Smooth muscle cell (in vitro differentiated cells): ENCODE data around the gene AIP. TPM values are rescaled to one million over a fixed set of nuclear protein-coding genes. Genes with fewer than 3 reads are reported as not detected.

Source experiments
- DNase-seq: peaks from one replicate; lab custom pipeline; 2025; ENCODE audit not compliant: unreplicated experiment; lab: John Stamatoyannopoulos, UW
- H2AFZ ChIP-seq: fragments of 200-600 bp; sonication (generic); 2 replicates; pipeline ENCODE4 v1.6.0; 2016; ENCODE audit warnings: antibody characterized with exemption, low read depth, mild to moderate bottlenecking
- H3F3A ChIP-seq: fragments of 200-600 bp; sonication (generic); 2 replicates; pipeline ENCODE4 v1.6.0; 2017; ENCODE audit warnings: antibody characterized with exemption, low read depth
- H3K27ac ChIP-seq: fragments of 200-600 bp; sonication (generic); 2 replicates; pipeline ENCODE4 v1.5.1; 2016; ENCODE audit warnings: low read depth, mild to moderate bottlenecking
- H3K27me3 ChIP-seq: fragments of 200-600 bp; sonication (generic); 2 replicates; pipeline ENCODE4 v1.6.1; 2016; ENCODE audit warnings: low read depth, mild to moderate bottlenecking
- H3K36me3 ChIP-seq: fragments of 200-600 bp; sonication (generic); 2 replicates; pipeline ENCODE4 v1.5.1; 2016; ENCODE audit warnings: low read depth
- H3K4me1 ChIP-seq: fragments of 200-600 bp; sonication (generic); 2 replicates; pipeline ENCODE4 v1.5.1; 2016; ENCODE audit warnings: low read depth
- H3K4me2 ChIP-seq: fragments of 200-600 bp; sonication (generic); 2 replicates; pipeline ENCODE4 v1.6.0; 2016; ENCODE audit warnings: mild to moderate bottlenecking
- H3K4me3 ChIP-seq: fragments of 200-600 bp; sonication (generic); 2 replicates; pipeline ENCODE4 v1.5.1; 2016; ENCODE audit warnings: mild to moderate bottlenecking
- H3K79me2 ChIP-seq: fragments of 200-600 bp; sonication (generic); 2 replicates; pipeline ENCODE4 v1.6.0; 2016; ENCODE audit warnings: low read depth, mild to moderate bottlenecking
- H3K9ac ChIP-seq: fragments of 200-600 bp; sonication (generic); 2 replicates; pipeline ENCODE4 v1.6.0; 2016; ENCODE audit warnings: low read depth
- H3K9me3 ChIP-seq: fragments of 200-600 bp; sonication (generic); replicated peaks from 2 replicates; pipeline ENCODE4 v1.5.1; 2016; ENCODE audit warnings: low read depth
- H4K20me1 ChIP-seq: fragments of 200-600 bp; sonication (generic); 2 replicates; pipeline ENCODE4 v1.6.0; 2016; ENCODE audit warnings: low read depth
- CTCF ChIP-seq: fragments of 200-600 bp; sonication (generic); IDR thresholded peaks from 2 replicates; pipeline ENCODE4 v1.5.1; 2017; ENCODE audit warnings: borderline replicate concordance, mild to moderate bottlenecking, antibody characterized with exemption; ENCODE audit not compliant: insufficient read depth, poor library complexity, severe bottlenecking
- WGBS: methylation state at CpG from one replicate; pipeline ENCODE4 v1.1.7; 2016; ENCODE audit warnings: low lambda C conversion rate; 5-methylcytosine and 5-hydroxymethylcytosine counted together
- polyA plus RNA-seq: library from polyadenylated mRNA; unstranded; fragments of >200 nt; fragmentation: Nextera tagmentation; extraction: Ambion mirVana; gene quantifications from 2 replicates; pipeline ENCODE4 v1.2.1, GENCODE V29; 2016
- total RNA-seq: library from RNA; depleted of rRNA; stranded (reverse); fragments of >200 nt; gene quantifications from 2 replicates; pipeline ENCODE4 v1.2.3, GENCODE V29; 2014

The AIP gene
- total and polyA plus RNA-seq, 2 experiments from 2014 or later, result 36.8 to 61.5 TPM

- Histone ChIP-seq H3K27me3 (no peaks in the 10 kb centered on the region), H3K9ac (no peak overlapping the region), H3K4me1 (no peaks in the 10 kb centered on the region), H3K4me3 (no peak overlapping the region), H3K4me2 (no peak overlapping the region), H3K9me3 (peaks cover 4% of the 10 kb centered on the region), H3K79me2 (no peaks in the 10 kb centered on the region), H3K36me3 (no peaks in the 10 kb centered on the region), H4K20me1 (no peaks in the 10 kb centered on the region), H3F3A (no peaks in the 10 kb centered on the region), H3K27ac (no peak overlapping the region), H2AFZ (no peak overlapping the region)
- TF ChIP-seq CTCF, result no peak
- WGBS, result 92% methylated on average over 1 of the region's 1 CpG
- no peak for DNase-seq
Observed at GRCh38 chr11:67535561-67535960, 52.7 kb downstream of the AIP start.

GRCh38 chr11:67538306-67538705 lies 55.5 kb downstream of the AIP start:
- Histone ChIP-seq H3K9me3 (peaks cover 4% of the 10 kb centered on the region), H3K9ac (no peak overlapping the region), H3K79me2 (no peaks in the 10 kb centered on the region), H3K4me3 (no peak overlapping the region), H3K27me3 (no peaks in the 10 kb centered on the region), H3F3A (no peaks in the 10 kb centered on the region), H3K36me3 (no peaks in the 10 kb centered on the region), H2AFZ (no peak overlapping the region), H3K27ac (no peak overlapping the region), H4K20me1 (no peaks in the 10 kb centered on the region), H3K4me2 (no peak overlapping the region), H3K4me1 (no peaks in the 10 kb centered on the region)
- WGBS, result 54% methylated on average over 6 of the region's 6 CpGs
- no peak for DNase-seq
- no peak for TF ChIP-seq CTCF

- no peaks in the 10 kb centered on the region for H4K20me1 ChIP-seq
- H3K79me2 ChIP-seq, result no peaks in the 10 kb centered on the region
- no peak for DNase-seq
- no peaks in the 10 kb centered on the region for H3K4me1 ChIP-seq
- H3K9me3 ChIP-seq, result no peaks in the 10 kb centered on the region
- H3F3A ChIP-seq, result no peaks in the 10 kb centered on the region
- H2AFZ ChIP-seq, result no peak overlapping the region
- no peak for TF ChIP-seq CTCF
- no peak overlapping the region for H3K4me3 ChIP-seq
- H3K9ac ChIP-seq, result no peak overlapping the region
- H3K27ac ChIP-seq, result no peak overlapping the region
- 87% methylated on average over 10 of the region's 10 CpGs for WGBS
- H3K36me3 ChIP-seq, result no peaks in the 10 kb centered on the region
- no peaks in the 10 kb centered on the region for H3K27me3 ChIP-seq
- H3K4me2 ChIP-seq, result no peak overlapping the region
Observed at GRCh38 chr11:67538823-67539505, 56.1 kb downstream of the AIP start.

- no peaks in the 10 kb centered on the region for H3K9me3 ChIP-seq
- no peaks in the 10 kb centered on the region for H4K20me1 ChIP-seq
- 91% methylated on average over 4 of the region's 4 CpGs for WGBS
- no peaks in the 10 kb centered on the region for H3F3A ChIP-seq
- H3K4me3 ChIP-seq, result no peak overlapping the region
- no peaks in the 10 kb centered on the region for H3K27me3 ChIP-seq
- no peak for TF ChIP-seq CTCF
- no peaks in the 10 kb centered on the region for H3K4me1 ChIP-seq
- no peaks in the 10 kb centered on the region for H3K79me2 ChIP-seq
- H3K27ac ChIP-seq, result no peak overlapping the region
- H3K36me3 ChIP-seq, result no peaks in the 10 kb centered on the region
- no peak overlapping the region for H3K4me2 ChIP-seq
- H3K9ac ChIP-seq, result no peak overlapping the region
- DNase-seq, result no peak
- no peak overlapping the region for H2AFZ ChIP-seq
Observed at GRCh38 chr11:67539550-67539949, 56.7 kb downstream of the AIP start.
